GM10248 (cell line): ENCODE results near the gene R3HCC1L.
"Not testable (repeated sequence)": the region's sequence is repeated elsewhere in the genome, so short reads cannot be mapped to it uniquely, and the experiment has no call there.

Experiments used
- CTCF ChIA-PET: fragments of 300-600 bp; sonication (Branson Sonifier 250); formaldehyde crosslinking; extraction: SDS; loops from one replicate; lab custom pipeline; 2021; ENCODE audit warnings: antibody characterized with exemption; lab: Yijun Ruan, JAX
- POLR2A ChIA-PET: fragments of 350-650 bp; sonication (Branson Sonifier 250); formaldehyde crosslinking; extraction: SDS; loops from one replicate; lab custom pipeline; 2020; ENCODE audit warnings: antibody characterized with exemption; lab: Yijun Ruan, JAX
- DNase-seq: peaks from one replicate; pipeline ENCODE4 v3.0.0; 2012; ENCODE audit errors: extremely low spot score
- CTCF ChIP-seq: IDR thresholded peaks from 2 replicates; pipeline ENCODE4 v1.5.1; 2012; ENCODE audit warnings: mild to moderate bottlenecking, low read depth; ENCODE audit errors: extremely low read depth, missing control alignments, control extremely low read depth

The R3HCC1L gene

GRCh38 chr10:98217801-98218200 is 83.3 kb downstream of the R3HCC1L start:
- no peak for TF ChIP-seq CTCF
- CTCF ChIA-PET, result no interaction called here
- no peak for DNase-seq
- POLR2A ChIA-PET, result no interaction called here

GRCh38 chr10:98223874-98224273 is 89.4 kb downstream of the R3HCC1L start:
- no peak for DNase-seq
- ChIA-PET POLR2A (no interaction called here), CTCF (no interaction called here)
- no peak for TF ChIP-seq CTCF

- no peak for DNase-seq
- CTCF ChIA-PET, result no interaction called here
- POLR2A ChIA-PET, result no interaction called here
- TF ChIP-seq CTCF, result no peak
Measured at GRCh38 chr10:98224509-98224908, 90.1 kb downstream of the R3HCC1L start.

GRCh38 chr10:98224996-98225395 is 90.5 kb downstream of the R3HCC1L start:
- DNase-seq, result no peak
- TF ChIP-seq CTCF, result no peak
- POLR2A ChIA-PET, result no interaction called here
- CTCF ChIA-PET, result no interaction called here

GRCh38 chr10:98226508-98227144 is 92.2 kb downstream of the R3HCC1L start:
- TF ChIP-seq CTCF, result no peak
- ChIA-PET CTCF (interaction anchor here (0.6 kb wide), 1 partner anchor 180 kb away, joined by 3 read pairs; no protein-coding TSS in a partner anchor), POLR2A (no interaction called here)
- no peak for DNase-seq

GRCh38 chr10:98227713-98228112 is 93.3 kb downstream of the R3HCC1L start:
- POLR2A ChIA-PET, CTCF ChIA-PET, DNase-seq: not testable (repeated sequence)

- CTCF ChIA-PET, POLR2A ChIA-PET, DNase-seq: not testable (repeated sequence)
Measured at GRCh38 chr10:98228266-98228665, 93.8 kb downstream of the R3HCC1L start.

GRCh38 chr10:98231417-98231816 is 97.0 kb downstream of the R3HCC1L start:
- no peak for DNase-seq
- ChIA-PET POLR2A (no interaction called here), CTCF (no interaction called here)
- TF ChIP-seq CTCF, result no peak
